Measurements from ENCODE around the gene STIMATE.
A peak's percentile ranks its signal among the peaks of the same experiment; 100 is the strongest.

STIMATE gene

GRCh38 chr3:52891615-52892081 is 5.7 kb downstream of the STIMATE start:
- DNase-seq (ENCODE audit: low spot score) (no peak), ATAC-seq (ENCODE audit: low read depth) (no peak)
- Histone ChIP-seq H3K4me1 (ENCODE audit: insufficient read depth, poor library complexity, severe bottlenecking) (peaks cover 6% of the 10 kb centered on the region), H3K36me3 (ENCODE audit: low read depth) (no peaks in the 10 kb centered on the region; the same call in 1 of the 2 replicates), H3K9me3 (ENCODE audit: severe bottlenecking) (no peaks in the 10 kb centered on the region), H3K27me3 (ENCODE audit: insufficient read depth, poor library complexity, severe bottlenecking) (no peaks in the 10 kb centered on the region), H3K27ac (ENCODE audit: poor library complexity, severe bottlenecking) (no peak overlapping the region), H3K4me3 (ENCODE audit: severe bottlenecking) (no peak overlapping the region)
- TF ChIP-seq CTCF (IDR thresholded peaks at IDR 0.05; ENCODE audit: poor library complexity, severe bottlenecking): no peak

GRCh38 chr3:52891164-52891563 is 6.2 kb downstream of the STIMATE start:
- DNase-seq (ENCODE audit: low spot score) (no peak), ATAC-seq (ENCODE audit: low read depth) (no peak)
- peaks cover 6% of the 10 kb centered on the region for H3K4me1 ChIP-seq (ENCODE audit: insufficient read depth, poor library complexity, severe bottlenecking)
- TF ChIP-seq CTCF (IDR thresholded peaks at IDR 0.05; ENCODE audit: poor library complexity, severe bottlenecking): no peak
- no peaks in the 10 kb centered on the region for H3K9me3 ChIP-seq (ENCODE audit: severe bottlenecking)
- H3K27ac ChIP-seq (ENCODE audit: poor library complexity, severe bottlenecking): no peak overlapping the region
- no peaks in the 10 kb centered on the region; the same call in 1 of the 2 replicates for H3K36me3 ChIP-seq (ENCODE audit: low read depth)
- H3K27me3 ChIP-seq (ENCODE audit: insufficient read depth, poor library complexity, severe bottlenecking): no peaks in the 10 kb centered on the region
- H3K4me3 ChIP-seq (ENCODE audit: severe bottlenecking): no peak overlapping the region

- peaks cover 6% of the 10 kb centered on the region for H3K4me1 ChIP-seq (ENCODE audit: insufficient read depth, poor library complexity, severe bottlenecking)
Measured at GRCh38 chr3:52890735-52891134, 6.6 kb downstream of the STIMATE start.

GRCh38 chr3:52889901-52890300 is 7.4 kb downstream of the STIMATE start:
- H3K4me3 ChIP-seq (ENCODE audit: severe bottlenecking): no peak overlapping the region
- H3K27me3 ChIP-seq (ENCODE audit: insufficient read depth, poor library complexity, severe bottlenecking): no peaks in the 10 kb centered on the region
- TF ChIP-seq CTCF (IDR thresholded peaks at IDR 0.05; ENCODE audit: poor library complexity, severe bottlenecking): no peak
- ATAC-seq (ENCODE audit: low read depth) (no peak), DNase-seq (ENCODE audit: low spot score) (no peak)
- peaks cover 6% of the 10 kb centered on the region for H3K4me1 ChIP-seq (ENCODE audit: insufficient read depth, poor library complexity, severe bottlenecking)
- H3K36me3 ChIP-seq (ENCODE audit: low read depth): peaks cover 7% of the 10 kb centered on the region
- no peaks in the 10 kb centered on the region for H3K9me3 ChIP-seq (ENCODE audit: severe bottlenecking)
- H3K27ac ChIP-seq (ENCODE audit: poor library complexity, severe bottlenecking): no peak overlapping the region

More at GRCh38 chr3:52890735-52891134, 6.6 kb downstream of the STIMATE start:
- H3K36me3 ChIP-seq (ENCODE audit: low read depth): no peaks in the 10 kb centered on the region; the same call in 1 of the 2 replicates
- no peaks in the 10 kb centered on the region for H3K27me3 ChIP-seq (ENCODE audit: insufficient read depth, poor library complexity, severe bottlenecking)
- no peak for TF ChIP-seq CTCF (IDR thresholded peaks at IDR 0.05; ENCODE audit: poor library complexity, severe bottlenecking)
- peak; percentile 62; the same call in 2 of the 3 replicates for ATAC-seq (ENCODE audit: low read depth)
- no peak overlapping the region for H3K27ac ChIP-seq (ENCODE audit: poor library complexity, severe bottlenecking)
- no peaks in the 10 kb centered on the region for H3K9me3 ChIP-seq (ENCODE audit: severe bottlenecking)
- H3K4me3 ChIP-seq (ENCODE audit: severe bottlenecking): no peak overlapping the region
- DNase-seq (ENCODE audit: low spot score): no peak

GRCh38 chr3:52887166-52887565 is 10.2 kb downstream of the STIMATE start:
- TF ChIP-seq CTCF (IDR thresholded peaks at IDR 0.05; ENCODE audit: poor library complexity, severe bottlenecking): no peak
- no peaks in the 10 kb centered on the region for H3K9me3 ChIP-seq (ENCODE audit: severe bottlenecking)
- DNase-seq (ENCODE audit: low spot score) (no peak), ATAC-seq (ENCODE audit: low read depth) (no peak)
- H3K27ac ChIP-seq (ENCODE audit: poor library complexity, severe bottlenecking): no peak overlapping the region
- H3K36me3 ChIP-seq (ENCODE audit: low read depth): peaks cover 14% of the 10 kb centered on the region
- peaks cover 6% of the 10 kb centered on the region for H3K4me1 ChIP-seq (ENCODE audit: insufficient read depth, poor library complexity, severe bottlenecking)
- H3K27me3 ChIP-seq (ENCODE audit: insufficient read depth, poor library complexity, severe bottlenecking): no peaks in the 10 kb centered on the region
- no peak overlapping the region for H3K4me3 ChIP-seq (ENCODE audit: severe bottlenecking)
